Activated T-cell treated with anti-CD3 and anti-CD28 coated beads, Interleukin-2, amount 50 U/mL, for 4 hours (primary cell): Measurements from ENCODE around the gene CYTH3. TPM values are rescaled to one million over a fixed set of nuclear protein-coding genes. Genes with fewer than 3 reads are reported as not detected.
"Not testable (repeated sequence)": the region's sequence is repeated elsewhere in the genome, so short reads cannot be mapped to it uniquely, and the experiment has no call there.

Experiments
- ATAC-seq, 2 donors: fragments of 200-7000 bp; cut with Tn5 transposase; one replicate each; pipeline ENCODE4 v1.10.0; 2021
- DNase-seq: peaks from one replicate; pipeline ENCODE4 v3.0.0-alpha.2; 2020
- H3K27me3 Mint-ChIP-seq: one replicate; pipeline ENCODE4 v1.8.0; 2021; ENCODE audit warnings: low read depth, mixed read lengths
- H3K36me3 Mint-ChIP-seq: one replicate; pipeline ENCODE4 v1.8.0; 2022; ENCODE audit warnings: mixed read lengths; ENCODE audit not compliant: insufficient read depth
- H3K4me1 Mint-ChIP-seq: one replicate; pipeline ENCODE4 v1.8.0; 2021; ENCODE audit warnings: low read depth, mixed read lengths
- H3K4me3 Mint-ChIP-seq: one replicate; pipeline ENCODE4 v1.8.0; 2021; ENCODE audit warnings: mild to moderate bottlenecking, moderate library complexity, mixed read lengths
- H3K9me3 Mint-ChIP-seq: one replicate; pipeline ENCODE4 v1.8.0; 2021; ENCODE audit warnings: mixed read lengths
- total RNA-seq, 3 donors: library from RNA; stranded (reverse); gene quantifications; one replicate each; pipeline ENCODE4 v1.2.1, GENCODE V29; 2021

The CYTH3 gene, protein sequence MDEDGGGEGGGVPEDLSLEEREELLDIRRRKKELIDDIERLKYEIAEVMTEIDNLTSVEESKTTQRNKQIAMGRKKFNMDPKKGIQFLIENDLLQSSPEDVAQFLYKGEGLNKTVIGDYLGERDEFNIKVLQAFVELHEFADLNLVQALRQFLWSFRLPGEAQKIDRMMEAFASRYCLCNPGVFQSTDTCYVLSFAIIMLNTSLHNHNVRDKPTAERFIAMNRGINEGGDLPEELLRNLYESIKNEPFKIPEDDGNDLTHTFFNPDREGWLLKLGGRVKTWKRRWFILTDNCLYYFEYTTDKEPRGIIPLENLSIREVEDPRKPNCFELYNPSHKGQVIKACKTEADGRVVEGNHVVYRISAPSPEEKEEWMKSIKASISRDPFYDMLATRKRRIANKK
- total RNA-seq = 1 to 10 TPM; 3.6 to 9.9 (median 4.6) TPM

DNA sequence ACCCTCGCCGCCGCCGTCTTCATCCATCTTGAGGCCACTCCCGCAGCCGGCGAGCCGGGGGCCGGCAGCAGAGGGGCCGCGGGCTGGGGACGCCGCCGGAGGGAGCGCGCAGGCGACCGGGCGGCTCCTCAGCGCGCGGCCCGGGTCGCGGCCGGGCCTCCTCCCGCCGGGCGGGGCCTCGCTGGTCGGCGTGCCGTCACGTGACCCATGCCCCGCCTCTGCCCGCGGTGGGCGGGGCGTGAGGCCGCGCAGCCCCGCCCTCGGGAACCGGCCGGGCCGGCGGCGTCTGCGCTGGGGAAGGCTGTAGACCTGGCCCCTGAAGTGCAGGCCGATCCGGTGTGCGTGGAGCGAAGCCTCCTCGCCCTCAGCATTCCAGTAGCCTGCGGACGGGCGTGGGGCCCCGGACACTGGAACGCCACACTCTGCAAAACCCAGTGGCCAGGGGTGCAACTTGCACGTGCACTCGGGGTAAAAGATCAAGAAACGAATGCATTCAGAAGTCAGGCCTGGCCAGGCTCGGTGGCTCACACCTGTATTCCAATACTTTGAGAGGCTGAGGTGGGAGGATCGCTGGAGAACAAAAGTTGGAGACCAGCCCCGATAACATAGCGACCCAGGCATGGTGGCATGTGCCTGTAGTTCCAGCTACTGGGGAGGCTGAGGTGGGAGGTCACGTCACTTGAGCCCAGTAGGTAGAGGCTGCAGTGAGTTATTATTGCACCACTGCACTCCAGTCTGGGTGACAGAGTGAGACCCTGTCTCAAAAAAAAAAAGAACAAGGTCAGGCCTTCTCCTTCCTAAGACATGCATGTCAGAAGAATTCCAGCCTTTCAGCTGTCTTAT, at the start of gene CYTH3:
TSS of gene CYTH3 (minus strand) at position 144 of the 843 bp plus-strand sequence. CDS start at position 27, 117 bp downstream.
- H3K4me1 Mint-ChIP-seq = peaks cover 25% of the 10 kb centered on the region
- H3K9me3 Mint-ChIP-seq = no peaks in the 10 kb centered on the region
- H3K36me3 Mint-ChIP-seq = no peaks in the 10 kb centered on the region
- peak within 1 kb of the TSS; percentile 89 for H3K4me3 Mint-ChIP-seq
- peak; percentile 73 for DNase-seq
- H3K27me3 Mint-ChIP-seq = peaks cover 11% of the 10 kb centered on the region
- peak; percentile 95 to 96 for ATAC-seq

DNA sequence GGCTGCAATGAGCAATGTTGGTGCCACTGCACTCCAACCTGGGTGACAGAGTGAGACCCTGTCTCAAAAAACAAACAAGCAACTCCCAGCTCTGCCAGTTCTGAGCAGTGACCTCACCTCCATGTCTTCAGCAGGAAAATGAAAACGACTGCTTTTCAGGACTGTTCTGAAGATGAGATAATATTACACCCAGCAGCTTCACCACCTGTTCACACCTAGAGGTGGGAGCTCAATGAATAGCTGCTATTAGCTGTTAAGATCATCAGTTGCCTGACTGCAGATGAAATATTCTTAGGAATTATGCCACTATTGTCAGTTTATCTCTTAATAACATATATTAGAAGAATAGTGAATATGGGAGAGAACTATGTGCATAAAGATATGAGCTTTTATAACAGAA, 48.4 kb upstream of the CYTH3 start:
- H3K4me1 Mint-ChIP-seq = peaks cover 4% of the 10 kb centered on the region
- no peak for DNase-seq
- no peak overlapping the region for H3K4me3 Mint-ChIP-seq

DNA sequence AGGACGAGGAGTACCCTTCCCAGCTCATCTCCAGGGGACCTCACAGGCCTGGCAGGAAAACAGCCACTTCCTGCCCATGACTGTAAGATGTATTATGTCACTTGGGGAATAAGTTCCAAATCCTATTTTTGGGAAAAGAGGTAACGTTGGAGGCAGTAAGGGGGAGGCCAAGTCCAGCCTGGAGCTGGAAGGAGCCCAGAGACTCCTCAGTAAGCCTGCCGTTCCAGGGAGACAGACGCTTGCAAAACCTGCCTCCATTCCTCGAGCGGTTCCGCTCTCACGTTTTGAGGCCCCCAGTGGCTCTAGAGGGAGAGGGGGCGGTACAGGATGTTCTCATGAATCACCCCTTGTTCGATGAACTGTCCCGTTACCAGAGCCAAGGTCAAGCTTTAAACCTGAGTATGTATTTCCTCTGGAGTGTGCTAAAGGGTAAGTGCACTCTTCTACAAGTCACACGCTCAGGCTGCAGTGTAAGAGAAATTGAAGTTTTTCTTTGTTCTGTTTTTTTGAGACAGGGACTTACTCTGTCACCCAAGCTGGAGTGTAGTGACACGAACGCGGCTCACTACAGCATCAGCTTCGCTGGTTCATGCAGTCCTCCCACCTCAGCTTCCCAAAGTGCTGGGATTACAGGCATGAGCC, 45.5 kb upstream of the CYTH3 start:
- Mint-ChIP-seq H3K4me3 (no peak overlapping the region), H3K4me1 (peaks cover 1% of the 10 kb centered on the region), H3K27me3 (no peaks in the 10 kb centered on the region), H3K9me3 (no peaks in the 10 kb centered on the region), H3K36me3 (no peaks in the 10 kb centered on the region)
- ATAC-seq (peak; percentile 37 to 65), DNase-seq (no peak)

More for the DNA sequence above, 48.4 kb upstream of the CYTH3 start:
- H3K36me3 Mint-ChIP-seq = no peaks in the 10 kb centered on the region
- peaks cover 1% of the 10 kb centered on the region for H3K27me3 Mint-ChIP-seq
- H3K9me3 Mint-ChIP-seq = no peaks in the 10 kb centered on the region
- no peak for ATAC-seq

DNA sequence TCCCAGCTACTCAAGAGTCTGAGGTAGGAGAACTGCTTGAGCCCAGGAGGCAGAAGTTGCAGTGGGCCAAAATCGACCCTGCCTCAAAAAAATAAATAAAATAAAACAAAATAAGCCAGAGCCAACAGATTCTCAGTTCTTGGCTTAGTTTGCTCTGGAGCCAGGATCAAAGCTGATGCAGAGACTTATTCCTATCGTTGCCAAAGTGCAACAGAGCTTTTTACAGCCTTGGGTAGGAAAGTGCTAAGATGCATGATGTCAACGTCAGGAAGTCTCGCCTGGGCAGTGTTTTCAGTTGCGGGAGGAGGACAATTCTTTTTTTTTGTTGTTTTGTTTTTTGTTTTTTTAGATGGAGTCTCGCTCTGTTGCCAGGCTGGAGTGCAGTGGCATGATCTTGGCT, 43.8 kb upstream of the CYTH3 start:
- H3K9me3 Mint-ChIP-seq = no peaks in the 10 kb centered on the region
- no peaks in the 10 kb centered on the region for H3K4me1 Mint-ChIP-seq
- no peak for DNase-seq
- no peaks in the 10 kb centered on the region for H3K27me3 Mint-ChIP-seq
- ATAC-seq = no peak
- no peaks in the 10 kb centered on the region for H3K36me3 Mint-ChIP-seq
- no peak overlapping the region for H3K4me3 Mint-ChIP-seq

DNA sequence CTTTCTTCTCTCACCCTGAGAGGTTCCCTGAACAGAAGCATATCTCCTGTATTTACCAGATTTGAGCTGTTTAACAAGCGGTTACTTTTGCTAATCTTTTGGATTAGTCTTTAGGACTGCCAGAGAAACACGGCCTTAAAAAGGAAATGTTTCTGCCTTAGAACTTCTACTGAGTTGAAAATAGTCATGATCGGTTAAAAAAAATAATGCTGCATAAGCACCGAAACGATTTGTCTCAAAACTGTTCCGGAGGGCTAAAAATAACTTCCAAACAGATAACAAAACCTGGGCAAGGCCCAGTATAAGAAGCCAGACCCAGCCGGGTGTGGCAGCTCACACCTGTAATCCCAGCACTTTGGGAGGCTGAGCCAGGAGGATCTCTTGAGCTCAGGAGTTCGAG, 43.3 kb upstream of the CYTH3 start:
- no peak for DNase-seq
- Mint-ChIP-seq H3K4me3 (no peak overlapping the region), H3K36me3 (no peaks in the 10 kb centered on the region), H3K9me3 (no peaks in the 10 kb centered on the region), H3K27me3 (no peaks in the 10 kb centered on the region), H3K4me1 (no peaks in the 10 kb centered on the region)
- ATAC-seq = no peak

DNA sequence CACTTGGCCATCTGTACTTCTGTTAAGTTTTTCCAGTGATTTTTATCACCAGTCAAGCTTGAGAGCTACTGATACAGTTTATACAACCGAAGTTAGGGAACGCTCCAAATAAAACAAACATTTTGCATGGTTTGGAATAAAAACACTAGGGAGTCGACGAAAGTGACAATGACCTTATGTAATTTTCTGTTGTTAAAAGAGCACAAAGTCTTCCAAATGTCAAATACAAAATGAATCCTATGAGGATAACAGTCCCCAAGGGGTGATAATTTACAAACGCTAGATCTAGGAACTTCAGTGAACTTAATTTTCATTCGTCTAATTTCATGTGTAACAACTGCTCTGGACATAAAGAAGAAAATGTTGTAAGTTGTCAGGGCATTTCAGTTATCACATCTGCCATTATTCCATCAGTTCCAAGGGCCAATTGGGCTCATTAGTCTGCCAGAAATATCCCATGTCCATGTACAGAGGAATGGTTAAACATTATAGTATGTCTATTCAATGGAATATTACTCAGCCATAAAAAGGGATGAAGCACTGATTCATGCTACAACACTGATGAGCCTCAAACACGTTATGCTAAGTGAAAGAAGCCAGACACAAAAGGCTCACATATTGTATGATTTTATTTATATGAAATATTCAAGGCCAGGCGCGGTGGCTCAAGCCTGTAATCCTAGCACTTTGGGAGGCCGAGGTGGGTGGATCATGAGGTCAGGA, 38.0 kb upstream of the CYTH3 start:
- no peaks in the 10 kb centered on the region for H3K36me3 Mint-ChIP-seq
- peaks cover 2% of the 10 kb centered on the region for H3K27me3 Mint-ChIP-seq
- H3K4me3 Mint-ChIP-seq = no peak overlapping the region
- no peaks in the 10 kb centered on the region for H3K4me1 Mint-ChIP-seq
- DNase-seq = no peak
- no peaks in the 10 kb centered on the region for H3K9me3 Mint-ChIP-seq
- ATAC-seq = no peak

DNA sequence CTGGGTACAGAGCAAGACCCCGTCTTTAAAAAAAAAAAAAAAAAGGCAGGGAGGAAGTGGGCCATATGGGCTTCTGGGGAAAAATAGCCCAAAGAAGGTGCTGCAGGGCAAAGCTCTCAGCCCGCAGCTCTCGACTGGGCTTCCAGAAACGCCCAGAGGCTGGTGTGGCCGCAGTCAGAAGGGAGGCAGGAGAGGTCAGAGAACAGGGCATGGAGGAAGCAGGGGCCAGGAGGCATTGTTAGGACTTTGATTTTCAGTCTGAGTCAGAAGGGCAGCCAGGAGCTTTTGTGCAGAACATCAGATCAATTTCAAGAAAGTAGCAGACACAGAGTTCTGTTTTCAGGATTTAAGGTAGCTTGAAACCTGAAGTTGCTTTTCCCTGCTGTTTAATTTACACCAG, 35.3 kb upstream of the CYTH3 start:
- Mint-ChIP-seq H3K36me3 (no peaks in the 10 kb centered on the region), H3K4me3 (no peak overlapping the region), H3K4me1 (no peaks in the 10 kb centered on the region), H3K9me3 (no peaks in the 10 kb centered on the region), H3K27me3 (peaks cover 2% of the 10 kb centered on the region)
- no peak for ATAC-seq
- no peak for DNase-seq

DNA sequence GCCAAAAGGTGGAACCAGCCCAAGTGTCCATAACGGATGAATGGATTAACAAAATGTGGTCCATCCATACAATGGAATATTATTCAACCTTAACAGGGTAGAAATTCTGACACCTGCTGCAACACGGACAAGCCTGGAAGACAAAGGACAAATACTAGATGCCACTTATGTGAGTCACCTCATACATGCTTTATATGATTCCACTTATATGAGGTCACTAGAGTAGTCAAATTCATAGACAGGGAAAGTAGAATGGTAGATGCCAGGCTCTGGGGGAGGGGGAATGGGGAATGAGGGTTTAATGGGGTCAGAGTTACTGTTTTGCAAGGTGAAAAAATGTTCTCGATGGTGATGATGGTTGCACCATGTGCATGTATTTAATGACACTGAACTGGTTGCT, 34.0 kb upstream of the CYTH3 start:
- Mint-ChIP-seq H3K36me3 (no peaks in the 10 kb centered on the region), H3K9me3 (no peaks in the 10 kb centered on the region), H3K27me3 (peaks cover 2% of the 10 kb centered on the region), H3K4me1 (no peaks in the 10 kb centered on the region), H3K4me3 (no peak overlapping the region)
- ATAC-seq (no peak), DNase-seq (no peak)

DNA sequence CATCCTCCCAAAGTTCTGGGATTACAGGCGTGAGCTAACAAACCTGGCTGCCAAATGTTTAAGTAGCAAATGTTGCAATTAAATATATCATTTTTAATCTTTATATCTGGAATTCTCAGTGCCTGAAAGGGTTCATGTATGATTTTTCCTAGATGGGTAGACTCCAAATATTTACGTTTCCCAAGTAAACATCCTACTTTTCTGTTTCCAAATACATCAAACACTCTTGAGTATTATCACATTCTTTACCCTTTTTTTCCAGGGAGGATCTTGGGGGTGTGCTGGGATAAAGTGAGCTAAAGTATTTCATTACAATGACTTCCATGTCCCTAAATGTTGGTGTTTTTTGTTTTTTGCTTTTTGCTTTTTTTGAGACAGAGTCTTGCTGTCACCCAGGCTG, 32.9 kb upstream of the CYTH3 start:
- H3K9me3 Mint-ChIP-seq = no peaks in the 10 kb centered on the region
- no peak overlapping the region for H3K4me3 Mint-ChIP-seq
- H3K36me3 Mint-ChIP-seq = no peaks in the 10 kb centered on the region
- DNase-seq (no peak), ATAC-seq (no peak)
- H3K4me1 Mint-ChIP-seq = no peaks in the 10 kb centered on the region
- H3K27me3 Mint-ChIP-seq = peaks cover 2% of the 10 kb centered on the region

DNA sequence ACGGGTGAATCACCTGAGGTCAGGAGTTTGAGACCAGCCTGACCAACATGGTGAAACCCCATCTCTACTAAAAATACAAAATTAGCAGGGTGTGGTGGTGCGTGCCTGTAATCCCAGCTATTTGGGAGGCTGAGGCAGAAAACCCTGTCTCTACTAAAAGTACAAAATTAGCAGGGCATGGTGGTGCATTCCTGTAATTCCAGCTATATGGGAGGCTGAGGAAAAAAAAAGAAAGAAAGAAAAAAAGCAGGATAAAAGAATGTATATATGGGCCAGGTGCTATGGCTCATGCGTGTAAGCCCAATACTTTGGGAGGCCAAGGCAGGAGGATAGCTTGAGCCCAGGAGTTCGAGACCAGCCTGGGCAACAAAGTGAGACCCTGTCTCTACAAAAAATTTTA, 29.0 kb upstream of the CYTH3 start:
- DNase-seq = not testable (repeated sequence)

DNA sequence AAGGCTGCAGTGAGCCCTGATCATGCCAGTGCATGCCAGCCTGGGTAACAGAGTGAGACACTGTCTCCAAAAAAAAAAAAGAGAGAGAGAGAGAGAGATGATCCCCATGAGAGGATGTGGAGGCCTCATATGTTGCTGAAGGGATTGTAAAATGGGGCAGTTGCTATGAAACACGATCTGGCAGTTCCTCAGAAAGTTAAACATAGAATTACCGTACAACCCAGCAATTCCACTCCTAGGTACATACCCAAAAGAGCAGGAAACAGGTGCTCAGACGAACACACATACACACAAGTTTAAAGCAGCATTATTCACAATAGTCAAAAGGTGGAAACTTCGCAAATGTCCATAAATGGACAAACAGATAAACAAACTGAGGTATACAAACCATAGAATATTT, 27.4 kb upstream of the CYTH3 start:
- no peak for DNase-seq
- H3K36me3 Mint-ChIP-seq = no peaks in the 10 kb centered on the region
- no peak for ATAC-seq
- H3K4me3 Mint-ChIP-seq = no peak overlapping the region
- H3K27me3 Mint-ChIP-seq = no peaks in the 10 kb centered on the region
- no peaks in the 10 kb centered on the region for H3K9me3 Mint-ChIP-seq
- no peaks in the 10 kb centered on the region for H3K4me1 Mint-ChIP-seq

More for the DNA sequence above, 29.0 kb upstream of the CYTH3 start:
- not testable (repeated sequence) for H3K27me3 Mint-ChIP-seq, ATAC-seq, H3K4me1 Mint-ChIP-seq, H3K36me3 Mint-ChIP-seq, H3K4me3 Mint-ChIP-seq, H3K9me3 Mint-ChIP-seq

DNA sequence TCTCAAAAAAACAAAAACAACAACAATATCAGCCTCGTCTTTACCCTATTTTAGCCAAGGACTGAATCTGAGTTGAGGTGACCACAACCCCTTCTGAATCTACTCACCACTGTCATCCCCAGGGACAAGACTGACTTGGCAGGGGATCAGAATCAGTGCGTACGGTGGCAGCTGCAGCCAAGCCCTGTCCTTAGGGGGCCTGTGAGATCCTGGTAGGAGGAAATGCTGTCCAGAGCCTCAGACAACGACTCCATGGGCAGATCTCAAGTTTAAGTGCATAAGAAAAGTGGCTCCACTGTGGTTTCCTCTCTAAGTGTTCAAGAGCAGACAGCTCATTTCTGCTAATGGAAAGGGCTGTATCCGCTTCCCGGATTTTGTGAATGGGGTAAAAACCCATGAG, 22.4 kb upstream of the CYTH3 start:
- Mint-ChIP-seq H3K36me3 (no peaks in the 10 kb centered on the region), H3K27me3 (no peaks in the 10 kb centered on the region), H3K9me3 (no peaks in the 10 kb centered on the region)

DNA sequence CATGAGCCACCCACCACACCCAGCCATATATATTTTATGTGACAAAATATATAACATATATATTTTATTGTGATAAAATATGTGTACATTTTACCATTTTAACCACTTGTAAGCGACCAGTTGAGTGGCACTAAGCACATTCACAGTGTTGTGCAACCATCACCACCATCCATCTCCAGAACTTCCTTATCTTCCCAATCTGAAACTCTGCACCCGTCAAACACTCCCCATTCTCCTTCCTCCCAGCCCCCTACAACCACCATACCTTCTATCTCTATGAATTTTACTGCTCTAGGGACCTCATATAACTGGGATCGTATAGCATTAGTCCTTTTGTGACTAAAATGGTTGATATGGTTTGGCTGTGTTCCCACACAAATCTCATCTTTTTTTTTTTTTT, 20.8 kb upstream of the CYTH3 start:
- no peak for DNase-seq
- no peaks in the 10 kb centered on the region for H3K36me3 Mint-ChIP-seq
- no peak for ATAC-seq
- no peaks in the 10 kb centered on the region for H3K27me3 Mint-ChIP-seq
- H3K9me3 Mint-ChIP-seq = no peaks in the 10 kb centered on the region
- H3K4me1 Mint-ChIP-seq = no peaks in the 10 kb centered on the region
- H3K4me3 Mint-ChIP-seq = no peak overlapping the region

More for the DNA sequence above, 22.4 kb upstream of the CYTH3 start:
- no peak for DNase-seq
- no peaks in the 10 kb centered on the region for H3K4me1 Mint-ChIP-seq
- no peak overlapping the region for H3K4me3 Mint-ChIP-seq
- no peak for ATAC-seq

DNA sequence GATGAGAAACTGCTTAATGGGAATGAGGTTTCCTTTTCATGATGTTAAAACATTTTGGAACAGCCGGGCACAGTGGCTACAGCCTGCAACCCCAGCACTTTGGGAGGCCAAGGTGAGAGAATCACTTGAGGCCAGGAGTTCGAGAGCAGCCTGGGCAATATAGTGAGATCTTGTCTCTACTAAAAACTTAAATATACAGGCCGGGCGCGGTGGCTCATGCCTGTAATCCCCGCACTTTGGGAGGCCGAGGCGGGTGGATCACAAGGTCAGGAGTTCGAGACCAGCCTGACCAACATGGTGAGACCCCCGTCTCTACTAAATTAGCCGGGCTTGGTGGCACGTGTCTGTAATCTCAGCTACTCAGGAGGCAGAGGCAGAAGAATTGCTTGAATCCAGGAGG, 19.5 kb upstream of the CYTH3 start:
- DNase-seq, H3K4me1 Mint-ChIP-seq, H3K36me3 Mint-ChIP-seq, H3K4me3 Mint-ChIP-seq, H3K27me3 Mint-ChIP-seq, ATAC-seq, H3K9me3 Mint-ChIP-seq: not testable (repeated sequence)
